ENCODE results near the gene PFDN4.

PFDN4 gene

DNA sequence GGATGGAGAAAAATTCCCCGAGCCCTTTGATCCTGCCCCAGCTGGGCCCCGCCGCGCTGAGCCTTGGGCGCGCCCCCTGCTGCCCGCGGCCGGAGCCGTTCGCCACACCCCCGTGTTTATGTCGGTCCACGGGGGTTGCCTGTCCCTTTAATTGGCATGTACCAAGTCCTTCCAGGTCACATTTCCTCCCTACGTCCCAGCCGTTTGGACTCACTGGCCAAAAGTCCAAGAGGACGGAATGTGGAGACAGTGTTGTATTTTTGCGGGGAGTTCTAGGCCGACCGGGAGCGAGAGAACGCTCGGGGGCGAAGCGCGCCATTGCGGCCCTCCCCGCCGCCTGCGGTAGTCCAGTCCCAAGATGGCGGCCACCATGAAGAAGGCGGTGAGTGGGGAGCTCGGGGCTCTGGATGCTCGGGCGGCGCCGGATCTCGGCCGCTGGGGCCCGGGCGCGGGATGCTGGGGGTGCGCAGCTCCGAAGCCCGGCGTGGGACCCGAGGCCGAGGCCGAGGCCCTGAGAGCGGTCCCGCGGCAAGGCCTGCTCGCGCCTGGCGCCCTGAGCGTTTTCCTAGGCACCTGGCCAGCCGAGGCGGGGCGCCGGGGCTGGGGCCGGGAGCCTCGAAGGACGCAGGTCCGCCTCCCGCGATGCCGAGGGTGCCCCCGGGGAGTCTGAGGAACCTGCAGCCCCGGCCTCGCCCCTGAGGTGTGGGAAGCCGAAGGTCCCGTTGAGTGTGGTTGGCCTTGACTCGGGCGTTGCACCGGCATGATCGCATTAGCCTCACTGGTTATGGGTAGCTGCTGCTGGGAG is at the start of gene PFDN4:
Gene PFDN4 (plus strand): TSS at position 345 of the 805 bp plus-strand sequence. CDS start 14 bp downstream, at position 359.
- Histone ChIP-seq H3K4me3 (ENCODE audit: low read length) (peak within 1 kb of the TSS; percentile 96), H3K4me1 (ENCODE audit: control insufficient read depth, insufficient read depth, low read length) (peaks cover 28% of the 10 kb centered on the region), H3K36me3 (ENCODE audit: control insufficient read depth, insufficient read depth, low read length, severe bottlenecking) (no peaks in the 10 kb centered on the region), H3K9me3 (ENCODE audit: control insufficient read depth, low read length) (no peaks in the 10 kb centered on the region), H3K9ac (ENCODE audit: low read length) (peak within 1 kb of the TSS; percentile 100), H3K27me3 (replicated peaks; ENCODE audit: control insufficient read depth, insufficient read depth, low read length) (no peaks in the 10 kb centered on the region)
- peak; percentile 93 for DNase-seq (ENCODE audit: low read depth)

- H3K4me1 ChIP-seq (ENCODE audit: control insufficient read depth, insufficient read depth, low read length), result no peaks in the 10 kb centered on the region
- H3K4me3 ChIP-seq (ENCODE audit: low read length), result no peak overlapping the region
- no peaks in the 10 kb centered on the region for H3K9me3 ChIP-seq (ENCODE audit: control insufficient read depth, low read length)
- H3K9ac ChIP-seq (ENCODE audit: low read length), result no peak overlapping the region
- H3K36me3 ChIP-seq (ENCODE audit: control insufficient read depth, insufficient read depth, low read length, severe bottlenecking), result no peaks in the 10 kb centered on the region
- no peak for DNase-seq (ENCODE audit: low read depth)
- peaks cover 43% of the 10 kb centered on the region for H3K27me3 ChIP-seq (replicated peaks; ENCODE audit: control insufficient read depth, insufficient read depth, low read length)
These were observed 49.7 kb upstream of the PFDN4 start for GRCh38 chr20:54158226-54158625.

- peaks cover 47% of the 10 kb centered on the region for H3K27me3 ChIP-seq (replicated peaks; ENCODE audit: control insufficient read depth, insufficient read depth, low read length)
- H3K36me3 ChIP-seq (ENCODE audit: control insufficient read depth, insufficient read depth, low read length, severe bottlenecking), result no peaks in the 10 kb centered on the region
- H3K4me1 ChIP-seq (ENCODE audit: control insufficient read depth, insufficient read depth, low read length), result no peaks in the 10 kb centered on the region
- no peak for DNase-seq (ENCODE audit: low read depth)
- no peaks in the 10 kb centered on the region for H3K9me3 ChIP-seq (ENCODE audit: control insufficient read depth, low read length)
- no peak overlapping the region for H3K9ac ChIP-seq (ENCODE audit: low read length)
- H3K4me3 ChIP-seq (ENCODE audit: low read length), result no peak overlapping the region
These were observed 49.0 kb upstream of the PFDN4 start for GRCh38 chr20:54158856-54159418.

DNA sequence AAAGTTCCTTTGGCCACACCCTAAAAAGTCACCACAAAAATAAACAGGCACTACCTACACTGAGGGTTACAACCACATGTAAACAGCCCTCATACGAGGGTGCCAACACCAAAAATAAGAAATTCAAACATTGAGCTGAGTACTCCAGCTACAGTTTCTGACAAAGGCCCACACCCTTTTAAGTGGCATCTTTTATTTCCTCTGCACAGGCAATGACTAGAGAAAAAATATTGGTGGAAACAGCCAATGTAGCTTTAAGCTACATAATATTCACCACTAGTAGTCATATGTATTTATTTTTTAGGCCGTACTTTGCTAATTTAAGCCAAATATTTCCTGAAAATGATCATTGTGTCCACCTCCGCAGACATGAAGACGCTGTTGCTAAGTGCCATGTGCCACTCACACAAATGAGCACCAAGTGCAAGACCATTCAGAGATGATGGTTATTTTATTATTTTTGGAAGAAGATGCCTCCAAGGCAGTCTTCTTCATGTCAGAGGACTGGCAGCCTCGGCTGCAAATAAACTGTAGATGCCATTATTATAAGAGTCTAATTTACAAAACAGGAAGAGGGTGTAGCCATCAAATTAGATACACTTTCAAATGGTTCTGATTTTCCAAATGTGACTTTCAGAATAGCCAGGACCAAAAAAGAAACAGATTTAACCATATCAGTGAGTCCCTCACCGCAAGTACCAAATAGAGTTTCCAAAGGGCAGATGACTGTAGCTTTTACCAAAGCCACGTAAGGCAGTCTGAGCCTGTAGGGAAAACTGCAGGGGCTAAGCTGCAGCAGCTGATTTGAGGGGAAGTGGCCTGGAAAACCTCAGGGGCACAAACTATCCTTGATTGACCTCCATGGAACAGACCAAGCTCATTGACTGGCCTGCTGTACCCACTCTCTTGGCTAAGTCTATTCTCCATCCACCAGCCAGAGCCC is 47.6 kb upstream of the PFDN4 start:
- Histone ChIP-seq H3K36me3 (ENCODE audit: control insufficient read depth, insufficient read depth, low read length, severe bottlenecking) (no peaks in the 10 kb centered on the region), H3K27me3 (replicated peaks; ENCODE audit: control insufficient read depth, insufficient read depth, low read length) (peaks cover 57% of the 10 kb centered on the region), H3K4me3 (ENCODE audit: low read length) (no peak overlapping the region), H3K9me3 (ENCODE audit: control insufficient read depth, low read length) (no peaks in the 10 kb centered on the region), H3K9ac (ENCODE audit: low read length) (no peak overlapping the region), H3K4me1 (ENCODE audit: control insufficient read depth, insufficient read depth, low read length) (no peaks in the 10 kb centered on the region)
- no peak for DNase-seq (ENCODE audit: low read depth)

- Histone ChIP-seq H3K9ac (ENCODE audit: low read length) (no peak overlapping the region), H3K4me3 (ENCODE audit: low read length) (no peak overlapping the region), H3K36me3 (ENCODE audit: control insufficient read depth, insufficient read depth, low read length, severe bottlenecking) (no peaks in the 10 kb centered on the region), H3K27me3 (replicated peaks; ENCODE audit: control insufficient read depth, insufficient read depth, low read length) (peaks cover 61% of the 10 kb centered on the region), H3K4me1 (ENCODE audit: control insufficient read depth, insufficient read depth, low read length) (no peaks in the 10 kb centered on the region), H3K9me3 (ENCODE audit: control insufficient read depth, low read length) (no peaks in the 10 kb centered on the region)
- no peak for DNase-seq (ENCODE audit: low read depth)
These were observed 46.7 kb upstream of the PFDN4 start for GRCh38 chr20:54161008-54161820.

DNA sequence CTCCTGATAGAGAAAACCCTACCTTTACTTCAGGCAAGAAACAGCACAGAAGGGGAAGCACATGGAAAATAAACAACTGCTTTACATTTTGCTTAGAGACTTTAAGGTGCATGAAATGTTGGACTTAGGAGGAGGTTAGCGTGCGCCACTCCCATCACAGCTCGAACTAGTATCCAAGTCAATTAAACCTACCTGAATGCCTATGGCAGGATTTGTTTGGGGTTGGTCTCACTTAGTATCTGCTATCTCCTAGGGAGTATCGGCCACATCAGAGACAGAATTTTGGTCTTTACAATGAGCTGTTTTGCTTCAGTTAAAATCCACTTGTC is 46.1 kb upstream of the PFDN4 start:
- DNase-seq (ENCODE audit: low read depth), result no peak
- Histone ChIP-seq H3K27me3 (replicated peaks; ENCODE audit: control insufficient read depth, insufficient read depth, low read length) (peaks cover 60% of the 10 kb centered on the region), H3K4me3 (ENCODE audit: low read length) (no peak overlapping the region), H3K4me1 (ENCODE audit: control insufficient read depth, insufficient read depth, low read length) (no peaks in the 10 kb centered on the region), H3K9me3 (ENCODE audit: control insufficient read depth, low read length) (no peaks in the 10 kb centered on the region), H3K9ac (ENCODE audit: low read length) (no peak overlapping the region), H3K36me3 (ENCODE audit: control insufficient read depth, insufficient read depth, low read length, severe bottlenecking) (no peaks in the 10 kb centered on the region)

DNA sequence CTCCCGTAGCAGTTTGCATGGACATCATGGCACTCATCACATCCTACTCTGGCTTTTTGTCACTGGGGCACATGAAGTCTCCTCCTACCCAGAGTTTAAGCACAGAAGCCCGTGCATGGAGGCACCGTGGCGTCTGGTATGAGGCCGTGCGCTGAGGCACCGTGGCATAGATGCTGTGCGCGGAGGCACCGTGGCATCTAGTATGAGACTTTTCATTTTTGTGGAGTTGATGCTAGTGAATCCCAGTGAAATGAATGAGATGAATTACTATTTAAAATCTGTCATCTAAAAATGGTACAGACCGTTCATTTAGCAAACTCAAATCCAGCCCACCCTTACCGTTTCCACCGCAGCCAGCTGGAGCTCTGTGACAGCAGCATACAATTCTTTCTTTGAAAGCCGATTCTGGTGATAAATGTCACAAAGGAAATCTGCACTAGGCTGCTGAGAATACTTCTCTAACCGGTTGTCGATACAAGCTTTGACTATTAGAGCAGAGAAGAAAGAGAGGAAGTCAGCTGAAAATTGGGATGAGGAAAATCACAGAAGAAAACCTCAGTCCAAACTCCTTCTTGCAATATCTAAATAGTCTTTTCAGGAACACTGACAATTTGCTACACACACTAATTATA is 45.4 kb upstream of the PFDN4 start:
- peaks cover 55% of the 10 kb centered on the region for H3K27me3 ChIP-seq (replicated peaks; ENCODE audit: control insufficient read depth, insufficient read depth, low read length)
- DNase-seq (ENCODE audit: low read depth), result no peak

GRCh38 chr20:54163402-54163801 is 44.5 kb upstream of the PFDN4 start:
- Histone ChIP-seq H3K36me3 (ENCODE audit: control insufficient read depth, insufficient read depth, low read length, severe bottlenecking) (no peaks in the 10 kb centered on the region), H3K4me1 (ENCODE audit: control insufficient read depth, insufficient read depth, low read length) (no peaks in the 10 kb centered on the region), H3K4me3 (ENCODE audit: low read length) (no peak overlapping the region), H3K9ac (ENCODE audit: low read length) (no peak overlapping the region), H3K27me3 (replicated peaks; ENCODE audit: control insufficient read depth, insufficient read depth, low read length) (peaks cover 55% of the 10 kb centered on the region), H3K9me3 (ENCODE audit: control insufficient read depth, low read length) (no peaks in the 10 kb centered on the region)
- no peak for DNase-seq (ENCODE audit: low read depth)

More for the DNA sequence above, 45.4 kb upstream of the PFDN4 start:
- Histone ChIP-seq H3K36me3 (ENCODE audit: control insufficient read depth, insufficient read depth, low read length, severe bottlenecking) (no peaks in the 10 kb centered on the region), H3K4me3 (ENCODE audit: low read length) (no peak overlapping the region), H3K9me3 (ENCODE audit: control insufficient read depth, low read length) (no peaks in the 10 kb centered on the region), H3K4me1 (ENCODE audit: control insufficient read depth, insufficient read depth, low read length) (no peaks in the 10 kb centered on the region), H3K9ac (ENCODE audit: low read length) (no peak overlapping the region)

GRCh38 chr20:54165014-54165413 is 42.9 kb upstream of the PFDN4 start:
- Histone ChIP-seq H3K4me1 (ENCODE audit: control insufficient read depth, insufficient read depth, low read length) (no peaks in the 10 kb centered on the region), H3K27me3 (replicated peaks; ENCODE audit: control insufficient read depth, insufficient read depth, low read length) (peaks cover 66% of the 10 kb centered on the region), H3K36me3 (ENCODE audit: control insufficient read depth, insufficient read depth, low read length, severe bottlenecking) (no peaks in the 10 kb centered on the region), H3K4me3 (ENCODE audit: low read length) (no peak overlapping the region), H3K9ac (ENCODE audit: low read length) (no peak overlapping the region), H3K9me3 (ENCODE audit: control insufficient read depth, low read length) (no peaks in the 10 kb centered on the region)
- DNase-seq (ENCODE audit: low read depth), result no peak

GRCh38 chr20:54165803-54166202 is 42.1 kb upstream of the PFDN4 start:
- no peak overlapping the region for H3K4me3 ChIP-seq (ENCODE audit: low read length)
- H3K27me3 ChIP-seq (replicated peaks; ENCODE audit: control insufficient read depth, insufficient read depth, low read length), result peaks cover 74% of the 10 kb centered on the region
- no peak overlapping the region for H3K9ac ChIP-seq (ENCODE audit: low read length)
- no peak for DNase-seq (ENCODE audit: low read depth)
- H3K36me3 ChIP-seq (ENCODE audit: control insufficient read depth, insufficient read depth, low read length, severe bottlenecking), result no peaks in the 10 kb centered on the region
- H3K4me1 ChIP-seq (ENCODE audit: control insufficient read depth, insufficient read depth, low read length), result no peaks in the 10 kb centered on the region
- no peaks in the 10 kb centered on the region for H3K9me3 ChIP-seq (ENCODE audit: control insufficient read depth, low read length)

Measured in adipocyte (in vitro differentiated cells).